HUES6 (cell line): ENCODE measurements around the gene KIF5A.
"Not testable (repeated sequence)": the region's sequence is repeated elsewhere in the genome, so short reads cannot be mapped to it uniquely, and the experiment has no call there.

Experiments used
- H3K27ac ChIP-seq: 2 replicates; pipeline ENCODE4 v1.7.0; 2013; ENCODE audit warnings: low read depth, mild to moderate bottlenecking, low read length, inconsistent platforms
- H3K27me3 ChIP-seq: 2 replicates; pipeline ENCODE4 v1.6.1; 2013; ENCODE audit warnings: low read length; ENCODE audit not compliant: control insufficient read depth, insufficient read depth
- H3K36me3 ChIP-seq: 2 replicates; pipeline ENCODE4 v1.6.1; 2013; ENCODE audit warnings: low read length; ENCODE audit not compliant: control insufficient read depth, insufficient read depth
- H3K4me1 ChIP-seq: 2 replicates; pipeline ENCODE4 v1.6.1; 2013; ENCODE audit warnings: low read length; ENCODE audit not compliant: control insufficient read depth, insufficient read depth
- H3K4me3 ChIP-seq: 2 replicates; pipeline ENCODE4 v1.5.1; 2013; ENCODE audit warnings: low read depth, low read length
- H3K9ac ChIP-seq: one replicate; pipeline ENCODE4 v1.6.1; 2013; ENCODE audit warnings: mild to moderate bottlenecking, low read length
- H3K9me3 ChIP-seq: 2 replicates; pipeline ENCODE4 v1.6.1; 2013; ENCODE audit warnings: low read depth, low read length; ENCODE audit not compliant: control insufficient read depth, insufficient read depth

KIF5A gene

GRCh38 chr12:57611827-57612710 is 62.2 kb downstream of the KIF5A start:
- Histone ChIP-seq H3K27me3 (peaks cover 53% of the 10 kb centered on the region), H3K27ac (no peak overlapping the region)

GRCh38 chr12:57612711-57613426 is 63.0 kb downstream of the KIF5A start:
- no peak overlapping the region for H3K9ac ChIP-seq
- no peaks in the 10 kb centered on the region for H3K9me3 ChIP-seq
- H3K36me3 ChIP-seq = peaks cover 10% of the 10 kb centered on the region
- peaks cover 24% of the 10 kb centered on the region for H3K4me1 ChIP-seq
- peaks cover 61% of the 10 kb centered on the region for H3K27me3 ChIP-seq
- H3K4me3 ChIP-seq = peak overlapping the region; percentile 79
- H3K27ac ChIP-seq = no peak overlapping the region

More at GRCh38 chr12:57611827-57612710, 62.2 kb downstream of the KIF5A start:
- no peak overlapping the region for H3K9ac ChIP-seq
- peak overlapping the region; percentile 79 for H3K4me3 ChIP-seq
- H3K4me1 ChIP-seq = peaks cover 24% of the 10 kb centered on the region
- H3K36me3 ChIP-seq = peaks cover 15% of the 10 kb centered on the region
- no peaks in the 10 kb centered on the region for H3K9me3 ChIP-seq

GRCh38 chr12:57613427-57614109 is 63.7 kb downstream of the KIF5A start:
- H3K36me3 ChIP-seq = peaks cover 6% of the 10 kb centered on the region; the same call in 1 of the 2 replicates
- peak overlapping the region; percentile 22; the same call in 1 of the 2 replicates for H3K4me3 ChIP-seq
- no peak overlapping the region for H3K9ac ChIP-seq
- H3K27me3 ChIP-seq = peaks cover 68% of the 10 kb centered on the region
- H3K27ac ChIP-seq = no peak overlapping the region
- H3K9me3 ChIP-seq = no peaks in the 10 kb centered on the region
- H3K4me1 ChIP-seq = peaks cover 24% of the 10 kb centered on the region

GRCh38 chr12:57614178-57614947 is 64.5 kb downstream of the KIF5A start:
- Histone ChIP-seq H3K9me3 (no peaks in the 10 kb centered on the region), H3K27ac (no peak overlapping the region), H3K4me3 (peak overlapping the region; percentile 22; the same call in 1 of the 2 replicates), H3K27me3 (peaks cover 76% of the 10 kb centered on the region), H3K9ac (no peak overlapping the region), H3K36me3 (peaks cover 6% of the 10 kb centered on the region; the same call in 1 of the 2 replicates), H3K4me1 (peaks cover 23% of the 10 kb centered on the region; the same call in 1 of the 2 replicates)

- Histone ChIP-seq H3K36me3 (peaks cover 6% of the 10 kb centered on the region; the same call in 1 of the 2 replicates), H3K27me3 (peaks cover 83% of the 10 kb centered on the region), H3K27ac (no peak overlapping the region), H3K9ac (no peak overlapping the region), H3K4me3 (no peak overlapping the region), H3K4me1 (peaks cover 21% of the 10 kb centered on the region; the same call in 1 of the 2 replicates), H3K9me3 (no peaks in the 10 kb centered on the region)
Observed at GRCh38 chr12:57614948-57615500, 65.2 kb downstream of the KIF5A start.

- H3K27me3 ChIP-seq = peaks cover 86% of the 10 kb centered on the region
Observed at GRCh38 chr12:57615637-57616036, 65.8 kb downstream of the KIF5A start.

GRCh38 chr12:57616383-57617101 is 66.7 kb downstream of the KIF5A start:
- Histone ChIP-seq H3K36me3 (peaks cover 6% of the 10 kb centered on the region; the same call in 1 of the 2 replicates), H3K27me3 (peaks cover 91% of the 10 kb centered on the region)

More at GRCh38 chr12:57615637-57616036, 65.8 kb downstream of the KIF5A start:
- no peak overlapping the region for H3K9ac ChIP-seq
- peaks cover 23% of the 10 kb centered on the region; the same call in 1 of the 2 replicates for H3K4me1 ChIP-seq
- H3K36me3 ChIP-seq = peaks cover 6% of the 10 kb centered on the region; the same call in 1 of the 2 replicates
- no peak overlapping the region for H3K27ac ChIP-seq
- no peak overlapping the region for H3K4me3 ChIP-seq
- no peaks in the 10 kb centered on the region for H3K9me3 ChIP-seq

DNA sequence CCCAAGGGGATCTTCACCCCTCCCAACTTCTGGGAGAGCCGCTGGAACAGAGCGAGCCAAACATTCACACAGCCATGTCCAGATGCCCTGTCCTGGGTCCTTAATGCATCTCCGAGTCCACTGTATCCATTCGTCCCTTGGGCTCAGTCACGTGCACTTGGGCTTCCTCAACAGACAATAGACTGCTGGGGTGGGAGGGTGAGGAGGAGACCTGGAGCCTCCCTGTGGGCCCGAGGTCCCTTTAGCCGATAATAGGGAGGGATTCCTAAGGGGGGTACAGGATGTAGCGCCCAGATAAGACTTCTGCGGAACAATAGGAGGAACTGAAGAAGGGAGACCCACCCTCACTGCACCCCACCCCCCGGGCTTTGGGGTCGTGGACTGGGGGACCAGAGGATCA is 68.1 kb downstream of the KIF5A start:
- H3K36me3 ChIP-seq = peaks cover 6% of the 10 kb centered on the region; the same call in 1 of the 2 replicates
- H3K27me3 ChIP-seq = peaks cover 93% of the 10 kb centered on the region
- no peak overlapping the region for H3K27ac ChIP-seq
- peaks cover 24% of the 10 kb centered on the region; the same call in 1 of the 2 replicates for H3K4me1 ChIP-seq
- H3K9ac ChIP-seq = no peak overlapping the region
- H3K4me3 ChIP-seq = no peak overlapping the region
- H3K9me3 ChIP-seq = no peaks in the 10 kb centered on the region

More at GRCh38 chr12:57616383-57617101, 66.7 kb downstream of the KIF5A start:
- Histone ChIP-seq H3K27ac (no peak overlapping the region), H3K4me1 (peaks cover 31% of the 10 kb centered on the region; the same call in 1 of the 2 replicates), H3K9ac (no peak overlapping the region), H3K9me3 (no peaks in the 10 kb centered on the region), H3K4me3 (no peak overlapping the region)

- H3K27me3 ChIP-seq = peaks cover 93% of the 10 kb centered on the region
- H3K4me3 ChIP-seq = not testable (repeated sequence)
Observed at GRCh38 chr12:57618431-57618830, 68.6 kb downstream of the KIF5A start.

More at GRCh38 chr12:57618431-57618830, 68.6 kb downstream of the KIF5A start:
- H3K9me3 ChIP-seq, H3K27ac ChIP-seq, H3K36me3 ChIP-seq, H3K9ac ChIP-seq: not testable (repeated sequence)
- peaks cover 24% of the 10 kb centered on the region; the same call in 1 of the 2 replicates for H3K4me1 ChIP-seq
